HCT116 (cell line): Measurements from ENCODE around the gene GOLM1. TPM values are rescaled to one million over a fixed set of nuclear protein-coding genes. Genes with fewer than 3 reads are reported as not detected.

Experiments used
- ATAC-seq: fragments of 200-7000 bp; cut with Tn5 transposase; 2 replicates; pipeline ENCODE4 v1.9.1; 2020; ENCODE audit warnings: mild to moderate bottlenecking, moderate library complexity
- BruUV-seq: library from RNA; stranded (reverse); fragments of 400-500 nt; replicated peaks from 2 replicates; lab custom pipeline; 2021; lab: Mats Ljungman, UMichigan
- CTCF ChIA-PET: fragments of 300-600 bp; sonication (Branson Sonifier 250); formaldehyde crosslinking; loops from one replicate; lab custom pipeline; 2021; ENCODE audit warnings: antibody characterized with exemption; lab: Charles Lee
- POLR2A ChIA-PET: fragments of 300-600, 350-600 bp; sonication (Branson Sonifier 250); formaldehyde crosslinking; loops from one replicate; lab custom pipeline; 2021; ENCODE audit warnings: antibody characterized with exemption; lab: Charles Lee
- RAD21 ChIA-PET, 2 experiments: fragments of 300-600 bp; sonication (Branson Sonifier 250); formaldehyde crosslinking; loops; one replicate each; lab custom pipeline; 2023; ENCODE audit warnings: low total read pairs in 2 of 2; ENCODE audit not compliant: uncharacterized antibody in 2 of 2, unreplicated experiment in 2 of 2, low non-redundant PET in 1 of 2; lab: Charles Lee
- DNase-seq: peaks from one replicate; pipeline ENCODE4 v3.0.0-alpha.2; 2010; ENCODE audit warnings: low read depth, low spot score
- H2AFZ ChIP-seq: fragments of 200-600 bp; shearing (Covaris generic), sonication (generic); 2 replicates; pipeline ENCODE4 v1.6.1; 2017; ENCODE audit warnings: low read depth, mixed run types, mixed read lengths, antibody characterized with exemption, low read length; ENCODE audit not compliant: poor library complexity, severe bottlenecking
- H3K27ac ChIP-seq: 2 replicates; pipeline ENCODE4 v1.5.1; 2012; ENCODE audit warnings: low read depth, low read length
- H3K27me3 ChIP-seq: fragments of 200-600 bp; sonication (generic); 2 replicates; pipeline ENCODE4 v1.6.1; 2016; ENCODE audit warnings: mixed run types, low read length, mixed read lengths; ENCODE audit not compliant: insufficient read depth
- H3K36me3 ChIP-seq, 2 experiments: fragments of 200-500 bp in 1 of 2; fragments of 200-600 bp in 1 of 2; sonication (Bioruptor generic) in 1 of 2; sonication (generic) in 1 of 2; 2 replicates each; pipeline versions ENCODE4 v1.5.1 to v1.6.1; 2014 to 2016; ENCODE audit warnings: low read length in 2 of 2, inconsistent platforms in 1 of 2, mixed read lengths in 1 of 2, mixed run types in 1 of 2; ENCODE audit not compliant: insufficient read depth in 2 of 2, control insufficient read depth in 1 of 2
- H3K4me1 ChIP-seq, 2 experiments: fragments of 200-600 bp in 1 of 2; sonication (generic) in 1 of 2; 2 replicates each; pipeline versions ENCODE4 v1.5.1 to v1.6.1; 2012 to 2017; ENCODE audit warnings: low read length in 2 of 2, inconsistent platforms in 1 of 2, mild to moderate bottlenecking in 1 of 2, mixed read lengths in 1 of 2, mixed run types in 1 of 2, moderate library complexity in 1 of 2; ENCODE audit not compliant: insufficient read depth in 2 of 2, control insufficient read depth in 1 of 2
- H3K4me2 ChIP-seq: fragments of 200-600 bp; sonication (generic); 2 replicates; pipeline ENCODE4 v1.6.1; 2017; ENCODE audit warnings: mixed run types, low read length, mixed read lengths
- H3K4me3 ChIP-seq, 2 experiments: fragments of 200-600 bp in 1 of 2; sonication (generic) in 1 of 2; replicated peaks in 1 of 2; 2 replicates each; pipeline ENCODE4 v1.5.1; 2011 to 2016; ENCODE audit warnings: low read length in 2 of 2, control low read depth in 1 of 2, low read depth in 1 of 2, mild to moderate bottlenecking in 1 of 2, mixed read lengths in 1 of 2, mixed run types in 1 of 2
- H3K79me2 ChIP-seq: fragments of 200-600 bp; sonication (generic); 2 replicates; pipeline ENCODE4 v1.6.1; 2017; ENCODE audit warnings: mild to moderate bottlenecking, mixed run types, low read length, moderate library complexity, mixed read lengths; ENCODE audit not compliant: insufficient read depth
- H3K9ac ChIP-seq: fragments of 200-600 bp; sonication (generic); 2 replicates; pipeline ENCODE4 v1.6.1; 2016; ENCODE audit warnings: low read length, mixed read lengths
- H3K9me2 ChIP-seq: fragments of 200-600 bp; sonication (generic), shearing (Covaris generic); 2 replicates; pipeline ENCODE4 v1.6.1; 2017; ENCODE audit warnings: mixed run types, mild to moderate bottlenecking, moderate library complexity; ENCODE audit not compliant: insufficient read depth
- H3K9me3 ChIP-seq, 2 experiments: fragments of 200-500 bp in 1 of 2; fragments of 200-600 bp in 1 of 2; sonication (Bioruptor generic) in 1 of 2; sonication (generic) in 1 of 2; 2 replicates each; pipeline ENCODE4 v1.6.1; 2014 to 2017; ENCODE audit warnings: low read length in 2 of 2, mixed read lengths in 2 of 2, inconsistent platforms in 1 of 2, low read depth in 1 of 2, mild to moderate bottlenecking in 1 of 2, mixed run types in 1 of 2, moderate library complexity in 1 of 2; ENCODE audit not compliant: control insufficient read depth in 1 of 2, insufficient read depth in 1 of 2
- H4K20me1 ChIP-seq: fragments of 200-600 bp; sonication (generic), shearing (Covaris generic); 2 replicates; pipeline ENCODE4 v1.6.1; 2017; ENCODE audit warnings: mixed run types, mild to moderate bottlenecking, moderate library complexity; ENCODE audit not compliant: insufficient read depth
- ELF1 ChIP-seq: IDR thresholded peaks from 2 replicates; pipeline ENCODE4 v1.6.1; 2012; ENCODE audit warnings: low read depth, borderline replicate concordance
- EZH2 ChIP-seq: fragments of 200-600 bp; sonication (generic); IDR thresholded peaks from 2 replicates; pipeline ENCODE4 v1.6.1; 2017; ENCODE audit warnings: antibody characterized with exemption, mixed run types
- EZH2phosphoT487 ChIP-seq: fragments of 200-600 bp; IDR thresholded peaks from 2 replicates; pipeline ENCODE4 v1.6.1; 2018; ENCODE audit warnings: antibody characterized with exemption, borderline replicate concordance
- FOSL1 ChIP-seq: IDR thresholded peaks from 2 replicates; pipeline ENCODE4 v1.6.1; 2012; ENCODE audit warnings: low read depth
- POLR2A ChIP-seq: IDR thresholded peaks from 2 replicates; pipeline ENCODE4 v1.7.0; 2011; ENCODE audit warnings: borderline replicate concordance; ENCODE audit not compliant: insufficient read depth, insufficient read length; ENCODE audit errors: extremely low read depth
- RAD21 ChIP-seq: IDR thresholded peaks from 2 replicates; pipeline ENCODE4 v1.6.1; 2012; ENCODE audit warnings: low read depth, mild to moderate bottlenecking
- SIN3A ChIP-seq: IDR thresholded peaks from 2 replicates; pipeline ENCODE4 v1.6.1; 2012; ENCODE audit warnings: low read depth
- SRF ChIP-seq: IDR thresholded peaks from 2 replicates; pipeline ENCODE4 v1.6.1; 2012; ENCODE audit warnings: low read depth
- ZFX ChIP-seq: fragments of 450-650 bp; IDR thresholded peaks from 2 replicates; pipeline ENCODE4 v1.6.1; 2017
- intact Hi-C: fragments of 100-400 bp; cut with micrococcal nuclease; formaldehyde crosslinking; loops from 2 replicates; pipeline ENCODE4 v1.10.0; 2022
- total RNA-seq: library from RNA; stranded (reverse); gene quantifications from one replicate; pipeline ENCODE4 v1.2.1, GENCODE V29; 2021; ENCODE audit not compliant: unreplicated experiment
- TF ChIP-seq, protein P1 (sequence below): IDR thresholded peaks from 2 replicates; pipeline ENCODE4 v1.6.1; 2011; ENCODE audit warnings: mild to moderate bottlenecking, low read length, moderate library complexity; ENCODE audit not compliant: insufficient replicate concordance; ENCODE audit errors: extremely low read depth
- TF ChIP-seq, protein P2 (sequence below), 3 experiments: fragments of 200-600 bp in 1 of 3; sonication (generic) in 1 of 3; IDR thresholded peaks in 2 of 3; conservative IDR thresholded peaks in 1 of 3; 2 replicates each; pipeline ENCODE4 v1.5.1; 2012 to 2017; ENCODE audit warnings: low read depth in 2 of 3, low read length in 2 of 3, antibody characterized with exemption in 1 of 3, borderline replicate concordance in 1 of 3, control low read depth in 1 of 3, mild to moderate bottlenecking in 1 of 3, mixed read lengths in 1 of 3, mixed run types in 1 of 3, moderate library complexity in 1 of 3; ENCODE audit not compliant: insufficient read depth in 1 of 3

The GOLM1 gene
- total RNA-seq, 1 experiment from 2014 or later, result 69.8 TPM

DNA sequence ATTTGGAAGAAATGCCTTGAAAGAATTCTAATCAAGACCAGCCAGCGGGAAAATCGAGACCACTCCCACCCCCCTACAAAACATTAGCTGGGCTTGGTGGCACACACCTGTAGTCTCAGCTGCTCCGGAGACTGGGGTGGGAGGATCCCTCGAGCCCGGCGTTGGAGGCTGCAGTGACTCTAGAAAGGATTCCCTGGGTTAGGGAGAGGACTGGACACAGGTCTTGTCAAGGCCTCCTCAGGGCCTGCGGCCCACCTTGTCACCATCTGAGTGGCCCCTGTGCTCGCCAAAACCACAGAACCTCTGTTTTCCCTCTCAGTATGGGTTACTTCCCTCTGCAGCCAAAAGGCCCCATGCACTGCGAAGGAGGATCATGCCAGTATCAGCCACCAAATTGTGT, 16.5 kb upstream of the GOLM1 start:
- no peak for DNase-seq
- POLR2A ChIA-PET, result no interaction called here
- Histone ChIP-seq H2AFZ (no peak overlapping the region), H4K20me1 (no peaks in the 10 kb centered on the region), H3K36me3 (no peaks in the 10 kb centered on the region), H3K79me2 (no peaks in the 10 kb centered on the region)
- TF ChIP-seq ZFX, result no peak
- TF ChIP-seq, protein P1, sequence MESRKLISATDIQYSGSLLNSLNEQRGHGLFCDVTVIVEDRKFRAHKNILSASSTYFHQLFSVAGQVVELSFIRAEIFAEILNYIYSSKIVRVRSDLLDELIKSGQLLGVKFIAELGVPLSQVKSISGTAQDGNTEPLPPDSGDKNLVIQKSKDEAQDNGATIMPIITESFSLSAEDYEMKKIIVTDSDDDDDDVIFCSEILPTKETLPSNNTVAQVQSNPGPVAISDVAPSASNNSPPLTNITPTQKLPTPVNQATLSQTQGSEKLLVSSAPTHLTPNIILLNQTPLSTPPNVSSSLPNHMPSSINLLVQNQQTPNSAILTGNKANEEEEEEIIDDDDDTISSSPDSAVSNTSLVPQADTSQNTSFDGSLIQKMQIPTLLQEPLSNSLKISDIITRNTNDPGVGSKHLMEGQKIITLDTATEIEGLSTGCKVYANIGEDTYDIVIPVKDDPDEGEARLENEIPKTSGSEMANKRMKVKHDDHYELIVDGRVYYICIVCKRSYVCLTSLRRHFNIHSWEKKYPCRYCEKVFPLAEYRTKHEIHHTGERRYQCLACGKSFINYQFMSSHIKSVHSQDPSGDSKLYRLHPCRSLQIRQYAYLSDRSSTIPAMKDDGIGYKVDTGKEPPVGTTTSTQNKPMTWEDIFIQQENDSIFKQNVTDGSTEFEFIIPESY, result no peak
- no peak for TF ChIP-seq RAD21
- TF ChIP-seq POLR2A, result no peak
- no peak for TF ChIP-seq FOSL1
- TF ChIP-seq EZH2, result no peak
- no peak for TF ChIP-seq EZH2phosphoT487
- TF ChIP-seq SIN3A, result no peak
- TF ChIP-seq SRF, result no peak
- TF ChIP-seq, protein P2, sequence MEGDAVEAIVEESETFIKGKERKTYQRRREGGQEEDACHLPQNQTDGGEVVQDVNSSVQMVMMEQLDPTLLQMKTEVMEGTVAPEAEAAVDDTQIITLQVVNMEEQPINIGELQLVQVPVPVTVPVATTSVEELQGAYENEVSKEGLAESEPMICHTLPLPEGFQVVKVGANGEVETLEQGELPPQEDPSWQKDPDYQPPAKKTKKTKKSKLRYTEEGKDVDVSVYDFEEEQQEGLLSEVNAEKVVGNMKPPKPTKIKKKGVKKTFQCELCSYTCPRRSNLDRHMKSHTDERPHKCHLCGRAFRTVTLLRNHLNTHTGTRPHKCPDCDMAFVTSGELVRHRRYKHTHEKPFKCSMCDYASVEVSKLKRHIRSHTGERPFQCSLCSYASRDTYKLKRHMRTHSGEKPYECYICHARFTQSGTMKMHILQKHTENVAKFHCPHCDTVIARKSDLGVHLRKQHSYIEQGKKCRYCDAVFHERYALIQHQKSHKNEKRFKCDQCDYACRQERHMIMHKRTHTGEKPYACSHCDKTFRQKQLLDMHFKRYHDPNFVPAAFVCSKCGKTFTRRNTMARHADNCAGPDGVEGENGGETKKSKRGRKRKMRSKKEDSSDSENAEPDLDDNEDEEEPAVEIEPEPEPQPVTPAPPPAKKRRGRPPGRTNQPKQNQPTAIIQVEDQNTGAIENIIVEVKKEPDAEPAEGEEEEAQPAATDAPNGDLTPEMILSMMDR (IDR thresholded peaks at IDR 0.05 in 2 of 3, conservative IDR thresholded peaks at IDR 0.05 in 1 of 3; ENCODE audit: borderline replicate concordance in 1 of 3, insufficient read depth in 1 of 3, low read depth in 2 of 3, low read length in 2 of 3), result no peak
- no peak for TF ChIP-seq ELF1
- TF ChIP-seq, all 23 proteins: peak for 0
- BruUV-seq, result no TSS peak
- Histone ChIP-seq H3K27me3 (no peaks in the 10 kb centered on the region), H3K4me3 (no peak overlapping the region), H3K4me1 (no peaks in the 10 kb centered on the region), H3K9me3 (no peaks in the 10 kb centered on the region), H3K27ac (no peak overlapping the region), H3K9ac (no peak overlapping the region), H3K9me2 (no peaks in the 10 kb centered on the region), H3K4me2 (no peak overlapping the region)
- ChIA-PET RAD21 (no interaction called here), CTCF (no interaction called here)
- no peak for ATAC-seq
- intact Hi-C loops, result no loop called here
